ENCODE measurements around the gene GFOD1.
"Not testable (repeated sequence)": the region's sequence is repeated elsewhere in the genome, so short reads cannot be mapped to it uniquely, and the experiment has no call there.

GFOD1 gene

DNA sequence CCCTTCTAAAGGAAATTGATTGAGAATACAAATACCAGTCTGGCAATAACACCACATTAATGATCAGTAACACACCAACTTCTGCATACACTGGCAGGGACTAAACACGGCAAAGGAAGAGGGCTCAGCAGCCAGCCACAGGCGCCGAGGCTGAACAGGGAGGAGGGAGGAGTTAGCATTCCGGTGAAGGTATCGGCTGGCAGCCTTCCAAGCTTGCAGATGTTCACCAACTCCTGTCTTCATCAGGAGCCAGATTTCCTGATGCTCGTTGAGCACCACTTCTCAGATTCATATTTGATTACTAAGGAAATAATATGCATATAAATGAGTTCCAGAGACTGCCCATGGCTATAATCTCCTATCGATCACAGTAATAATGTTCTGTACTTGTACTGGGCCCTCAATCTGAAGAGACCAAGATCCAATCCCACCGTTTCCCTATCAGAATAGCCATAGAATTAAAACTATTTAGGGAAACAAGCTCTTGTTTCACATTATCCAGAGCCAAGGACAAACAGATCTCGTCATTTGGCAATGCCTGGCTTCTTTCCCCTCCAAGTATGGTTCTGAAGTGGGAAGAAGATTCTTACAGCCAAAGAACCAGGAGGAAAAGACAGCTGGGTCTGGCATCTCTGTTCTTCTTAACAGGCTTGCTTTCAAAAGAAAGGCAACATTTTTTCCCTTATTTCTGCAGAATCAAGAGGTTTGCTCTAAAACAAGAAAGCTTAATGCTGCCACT, 42.2 kb downstream of the GFOD1 start:
- no peak for DNase-seq (ENCODE audit: low read depth, low spot score)

DNA sequence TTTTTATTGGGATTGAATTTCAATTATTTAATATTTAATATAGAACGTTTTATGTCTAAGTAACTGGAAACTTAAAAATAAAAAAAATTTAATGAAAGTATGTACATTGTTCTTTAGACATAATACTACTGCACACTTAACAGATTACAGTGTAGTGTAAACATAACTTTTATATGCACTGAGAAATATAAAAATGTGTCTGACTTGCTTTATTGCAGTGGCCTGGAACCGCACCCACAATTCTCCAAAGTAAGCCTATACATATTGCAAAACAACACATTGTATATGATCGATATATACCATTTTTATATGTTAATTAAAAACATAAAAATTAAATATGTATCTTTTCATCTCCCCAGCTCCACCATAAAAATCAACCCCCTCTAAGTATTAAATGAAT, 42.8 kb downstream of the GFOD1 start:
- DNase-seq (ENCODE audit: low read depth, low spot score) = no peak

DNA sequence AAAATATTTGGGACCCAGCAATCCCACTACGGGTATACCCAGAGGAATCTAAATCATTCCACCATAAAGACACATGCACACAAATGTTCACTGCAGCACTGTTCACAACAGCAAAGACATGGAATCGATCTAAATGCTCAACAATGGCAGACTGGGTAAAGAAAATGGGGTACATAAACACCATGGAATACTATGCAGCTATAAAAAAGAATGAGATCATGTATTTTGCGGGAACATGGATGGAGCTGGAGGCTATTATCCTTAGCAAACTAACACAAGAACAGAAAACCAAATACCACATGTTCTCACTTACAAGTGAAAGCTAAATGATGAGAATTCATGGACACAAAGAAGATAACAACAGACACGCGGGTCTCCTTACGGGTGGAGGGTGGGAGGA, 43.4 kb downstream of the GFOD1 start:
- not testable (repeated sequence) for DNase-seq (ENCODE audit: low read depth, low spot score)

DNA sequence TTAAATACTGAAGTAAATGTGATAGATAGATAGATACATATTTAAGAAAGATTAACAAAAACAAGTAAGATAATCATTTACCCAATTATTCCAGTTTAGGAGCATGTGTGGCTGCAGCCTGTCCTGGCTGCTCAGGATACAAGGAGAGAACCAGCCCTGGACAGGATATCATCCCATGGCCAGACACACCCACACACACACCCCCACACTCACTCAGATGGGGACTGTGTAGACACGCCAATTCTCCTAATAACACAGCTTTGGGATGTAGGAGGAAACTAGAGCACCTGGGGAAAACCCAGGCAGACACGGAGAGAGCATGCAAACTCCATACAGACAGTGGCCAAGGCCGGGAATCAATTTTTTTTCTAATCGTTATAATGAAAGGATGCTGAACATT, 45.6 kb downstream of the GFOD1 start:
- DNase-seq (ENCODE audit: low read depth, low spot score) = no peak

DNA sequence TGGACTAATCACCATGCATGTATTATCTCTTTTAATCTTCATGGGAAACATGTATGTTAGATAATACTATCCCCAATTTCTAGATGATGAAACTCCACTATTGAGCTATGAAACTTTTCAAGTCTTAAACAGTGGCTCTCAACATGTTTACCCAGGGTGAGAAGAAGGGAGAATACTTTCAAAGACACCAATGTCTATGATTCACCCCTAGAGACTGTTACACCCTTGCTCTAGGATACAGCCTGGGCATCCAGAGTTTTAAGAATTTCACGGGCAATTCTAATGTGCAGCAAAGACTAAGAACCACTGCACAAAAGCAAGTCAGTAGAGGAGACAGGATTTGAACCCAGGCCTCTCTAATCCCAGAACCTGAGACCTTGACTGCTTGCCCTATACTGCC, 47.8 kb downstream of the GFOD1 start:
- no peak for DNase-seq (ENCODE audit: low read depth, low spot score)

DNA sequence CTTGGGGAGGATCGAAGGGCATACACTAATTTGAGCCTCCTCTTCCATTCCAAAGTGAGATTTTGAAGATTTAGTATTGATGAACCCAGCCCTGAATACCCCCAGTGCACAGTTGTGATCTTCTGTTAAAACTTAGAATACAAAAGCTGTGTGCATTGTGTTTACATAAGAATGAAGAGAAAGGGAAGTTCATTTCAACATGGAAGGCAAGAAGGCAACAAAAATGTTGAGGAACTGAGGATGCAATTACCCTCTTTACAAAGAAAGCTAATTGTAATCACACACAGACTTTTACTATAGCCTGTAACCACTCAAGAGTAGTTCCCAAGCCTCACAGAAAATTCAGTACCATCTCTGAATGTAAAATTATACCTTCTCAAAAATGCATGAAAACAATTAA, 49.3 kb downstream of the GFOD1 start:
- no peak for DNase-seq (ENCODE audit: low read depth, low spot score)

DNA sequence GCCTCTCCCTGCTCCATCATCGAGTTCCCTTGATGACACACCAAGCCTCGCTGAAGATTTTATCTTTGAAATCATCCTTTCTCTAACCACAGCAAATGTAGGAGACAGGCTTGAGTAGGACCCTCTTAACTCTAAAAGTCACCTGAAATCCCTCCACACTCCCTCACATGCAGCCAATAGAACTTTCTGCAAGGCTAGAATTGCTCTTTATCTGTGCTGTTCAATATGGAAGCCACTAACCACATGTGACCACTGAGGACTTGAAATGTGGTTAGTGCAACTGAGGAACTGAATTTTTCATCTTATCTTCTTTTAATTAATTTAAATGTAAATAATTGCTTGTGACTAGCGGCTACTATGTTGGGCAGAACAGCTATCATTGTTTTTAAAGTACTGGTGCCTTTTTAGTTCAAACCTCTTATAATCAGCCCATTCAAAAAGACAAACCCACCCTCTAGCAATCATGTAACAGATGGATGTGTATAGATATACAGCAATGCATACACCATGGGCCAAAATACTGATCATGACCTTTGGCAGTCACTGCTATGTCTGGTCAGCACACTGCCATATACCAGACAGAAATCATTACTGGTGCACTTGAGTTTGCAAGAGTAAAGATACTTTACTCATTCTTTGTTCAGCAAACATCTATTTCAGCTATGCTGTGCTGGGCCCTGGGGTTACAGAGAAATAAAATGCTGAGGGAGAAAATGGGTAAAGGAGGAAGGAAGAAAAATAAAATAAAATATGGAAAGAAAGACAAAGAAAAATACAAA, 50.0 kb downstream of the GFOD1 start:
- DNase-seq (ENCODE audit: low read depth, low spot score) = no peak

DNA sequence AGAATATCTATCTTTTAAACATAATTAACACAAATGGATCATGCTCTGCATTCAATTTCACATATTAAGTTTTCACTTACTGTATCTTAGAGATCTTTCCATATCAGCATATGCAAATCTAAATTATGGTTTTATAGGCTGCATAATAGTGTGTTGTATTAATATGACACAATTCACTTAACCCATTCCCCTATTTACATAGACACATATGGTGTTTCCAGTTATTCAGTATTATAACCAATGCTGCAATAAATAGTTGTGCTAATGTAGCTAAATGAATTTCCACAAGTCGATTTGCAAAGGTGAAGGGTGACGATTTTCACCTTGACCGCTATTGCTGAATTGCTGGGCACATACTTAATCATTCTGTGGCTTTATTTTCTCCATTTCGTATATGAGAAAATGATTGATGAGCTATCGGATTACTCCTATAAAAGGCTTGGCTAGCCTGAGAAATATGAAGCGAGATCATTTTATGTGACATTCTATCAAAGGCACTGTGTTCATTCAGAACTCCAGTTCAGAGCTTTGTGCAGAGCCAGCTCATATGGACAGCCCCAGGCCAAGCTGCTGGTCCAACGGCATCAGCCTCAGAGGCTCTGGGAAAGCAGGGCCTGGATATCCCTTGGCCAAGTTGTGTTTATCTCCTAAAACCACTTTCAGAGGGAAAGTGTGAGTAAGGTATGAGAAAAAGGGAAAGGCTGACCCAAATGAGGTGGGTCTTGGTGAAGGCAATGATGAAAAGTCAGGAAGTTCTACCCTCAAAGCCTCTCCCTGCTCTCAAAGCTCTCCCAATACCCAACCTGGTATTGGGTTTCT, 50.8 kb downstream of the GFOD1 start:
- DNase-seq (ENCODE audit: low read depth, low spot score) = no peak

DNA sequence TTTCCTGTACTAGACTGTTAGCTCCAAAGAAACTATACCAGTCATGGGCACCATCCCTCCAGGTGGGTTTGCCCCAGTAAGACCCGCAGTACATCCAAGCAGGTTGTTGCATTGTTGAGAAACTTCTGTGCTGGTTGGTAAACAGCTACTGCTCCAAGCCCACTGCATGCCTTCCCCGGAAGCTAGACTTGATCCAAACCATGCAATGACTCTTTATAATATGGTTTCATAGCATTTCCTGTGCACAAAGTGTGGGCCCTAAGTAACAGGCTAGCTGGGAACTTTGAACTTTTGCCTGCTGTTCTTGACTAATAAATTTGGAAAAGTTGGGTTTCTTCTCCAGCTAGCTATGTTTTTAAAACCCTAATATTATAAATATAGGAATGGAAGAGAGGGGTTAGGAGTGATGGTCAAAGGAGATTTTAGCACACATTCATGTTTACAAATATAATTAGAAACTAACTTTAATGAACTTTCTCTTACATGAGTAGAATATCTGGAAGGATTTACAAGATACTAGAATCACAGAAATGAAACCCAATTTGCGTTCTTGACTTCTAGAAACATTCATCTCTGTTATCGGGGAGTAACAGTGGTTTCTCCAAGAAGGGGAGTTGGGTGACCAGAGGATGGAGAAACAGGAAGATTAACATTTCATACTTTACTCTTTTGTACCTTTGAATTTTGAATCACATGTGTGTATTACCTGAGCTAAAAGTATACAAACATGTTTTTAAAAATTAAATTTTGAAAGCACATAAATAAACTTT, 51.7 kb downstream of the GFOD1 start:
- no peak for DNase-seq (ENCODE audit: low read depth, low spot score)

DNA sequence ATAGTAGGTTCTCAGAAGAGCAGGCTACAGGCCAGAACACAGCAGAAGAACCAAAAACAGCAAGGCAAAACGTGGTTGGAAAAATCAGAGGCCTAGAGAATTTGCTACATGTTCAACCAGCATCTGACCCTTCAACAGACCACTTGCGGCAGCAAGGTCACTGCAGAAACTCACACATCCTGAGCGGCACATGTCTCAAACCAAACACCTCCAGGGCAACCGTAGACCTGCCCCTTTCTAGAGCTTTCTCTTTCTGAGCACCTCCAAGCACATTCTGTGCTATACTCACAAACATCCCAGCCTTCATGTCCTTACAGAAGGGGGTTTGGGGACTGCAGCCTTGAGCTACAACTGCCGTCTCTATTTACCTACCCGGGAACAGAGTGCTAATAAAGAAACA, 52.6 kb downstream of the GFOD1 start:
- no peak for DNase-seq (ENCODE audit: low read depth, low spot score)

DNA sequence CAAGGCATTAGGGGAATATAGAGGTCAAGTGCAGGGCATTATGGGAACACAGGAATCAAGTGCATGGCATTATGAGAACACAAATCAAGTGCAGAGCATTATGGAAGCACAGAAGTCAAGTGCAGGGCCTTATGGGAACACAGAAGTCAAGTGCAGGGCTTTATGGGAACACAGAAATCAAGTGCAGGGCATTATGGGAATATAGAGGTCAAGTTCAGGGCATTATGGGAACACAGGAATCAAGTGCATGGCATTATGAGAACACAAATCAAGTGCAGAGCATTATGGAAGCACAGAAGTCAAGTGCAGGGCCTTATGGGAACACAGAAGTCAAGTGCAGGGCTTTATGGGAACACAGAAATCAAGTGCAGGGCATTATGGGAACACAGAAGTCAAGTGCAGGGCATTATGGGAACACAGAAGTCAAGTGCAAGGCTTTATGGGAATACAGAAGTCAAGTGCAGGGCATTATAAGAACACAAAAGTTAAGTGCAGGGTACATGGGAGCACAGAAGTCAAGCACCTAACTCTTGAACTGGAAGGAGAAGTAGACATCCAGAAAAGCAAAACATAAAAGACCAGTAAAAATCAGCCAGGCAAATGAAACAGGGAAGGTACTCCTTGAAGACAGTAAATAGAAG, 53.1 kb downstream of the GFOD1 start:
- DNase-seq (ENCODE audit: low read depth, low spot score) = not testable (repeated sequence)

DNA sequence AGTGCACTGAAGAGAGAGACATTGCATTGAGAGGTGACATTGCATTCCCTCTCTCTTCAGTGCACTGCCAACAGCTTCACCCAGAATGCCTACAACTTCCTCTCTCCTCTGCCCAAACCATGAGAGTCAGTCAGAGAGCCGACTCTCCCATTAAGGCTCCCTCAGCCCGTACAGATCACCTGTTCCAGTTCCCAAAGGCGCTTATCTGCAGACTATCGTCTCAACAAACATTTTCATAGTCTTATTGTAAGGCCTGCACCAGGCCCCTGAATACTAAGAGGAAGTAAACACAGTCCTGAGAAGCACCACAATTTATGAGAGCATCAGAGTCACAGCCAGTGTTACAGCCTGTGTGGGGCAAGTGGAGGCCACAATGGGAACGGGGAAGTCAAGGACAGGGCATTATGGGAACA, 53.7 kb downstream of the GFOD1 start:
- DNase-seq (ENCODE audit: low read depth, low spot score) = no peak

DNA sequence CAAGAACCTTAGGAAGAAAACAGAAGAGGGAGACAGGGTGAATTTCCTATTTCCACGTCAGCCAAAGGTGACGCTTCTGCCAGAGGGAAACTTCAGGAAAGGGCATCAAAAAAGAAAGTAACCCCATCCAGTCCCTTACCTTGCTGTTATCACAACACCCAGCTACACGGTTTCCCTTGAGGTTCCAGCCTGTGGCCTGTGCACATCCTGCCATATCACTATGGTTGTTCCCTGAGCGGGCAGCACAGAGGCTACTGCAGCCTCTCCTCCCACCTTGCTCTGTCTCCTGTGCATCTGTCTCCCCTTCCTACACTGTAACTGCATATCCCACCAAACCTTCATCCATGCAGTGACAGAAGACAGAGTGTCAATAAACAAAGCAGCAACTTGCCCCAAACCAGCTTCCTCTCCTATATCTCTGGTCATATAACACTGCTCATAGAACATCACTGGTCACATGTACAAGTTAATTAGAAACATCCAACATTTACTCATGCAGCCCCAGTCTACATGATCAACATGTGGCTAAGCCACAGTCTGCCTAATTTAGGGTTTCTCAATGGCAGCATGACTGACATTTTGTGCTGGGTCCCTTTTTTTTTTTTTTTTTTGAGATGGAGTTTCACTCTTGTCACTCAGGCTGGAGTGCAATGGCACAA, 54.7 kb downstream of the GFOD1 start:
- DNase-seq (ENCODE audit: low read depth, low spot score) = no peak

DNA sequence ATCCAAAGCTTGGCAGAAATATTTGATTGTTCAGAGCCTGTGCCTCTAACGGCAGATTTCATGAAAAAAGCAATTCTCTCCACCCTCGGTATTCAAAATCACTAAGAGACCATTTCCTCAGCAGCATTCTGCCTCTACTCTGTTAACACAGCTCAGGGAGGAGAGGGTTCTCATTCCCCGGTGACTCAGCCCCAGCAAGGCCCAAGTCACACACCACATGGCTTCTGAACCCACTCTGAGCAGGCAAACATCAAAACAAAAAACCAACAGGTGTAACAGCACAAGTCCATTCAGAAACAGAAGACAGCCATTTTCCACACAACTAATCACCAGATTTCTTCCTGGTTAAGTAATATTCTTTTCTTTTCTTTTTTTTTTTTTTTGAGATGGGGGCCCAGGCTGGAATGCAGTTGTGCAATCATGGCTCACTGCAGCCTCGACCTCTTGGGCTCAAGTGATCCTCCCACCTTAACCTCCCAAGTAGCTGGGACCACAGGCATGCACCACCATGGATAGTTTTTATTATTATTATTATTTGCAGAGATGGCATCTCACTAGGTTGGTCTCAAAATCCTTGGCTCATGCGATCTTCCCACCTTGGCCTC, 55.4 kb downstream of the GFOD1 start:
- DNase-seq (ENCODE audit: low read depth, low spot score) = no peak

DNA sequence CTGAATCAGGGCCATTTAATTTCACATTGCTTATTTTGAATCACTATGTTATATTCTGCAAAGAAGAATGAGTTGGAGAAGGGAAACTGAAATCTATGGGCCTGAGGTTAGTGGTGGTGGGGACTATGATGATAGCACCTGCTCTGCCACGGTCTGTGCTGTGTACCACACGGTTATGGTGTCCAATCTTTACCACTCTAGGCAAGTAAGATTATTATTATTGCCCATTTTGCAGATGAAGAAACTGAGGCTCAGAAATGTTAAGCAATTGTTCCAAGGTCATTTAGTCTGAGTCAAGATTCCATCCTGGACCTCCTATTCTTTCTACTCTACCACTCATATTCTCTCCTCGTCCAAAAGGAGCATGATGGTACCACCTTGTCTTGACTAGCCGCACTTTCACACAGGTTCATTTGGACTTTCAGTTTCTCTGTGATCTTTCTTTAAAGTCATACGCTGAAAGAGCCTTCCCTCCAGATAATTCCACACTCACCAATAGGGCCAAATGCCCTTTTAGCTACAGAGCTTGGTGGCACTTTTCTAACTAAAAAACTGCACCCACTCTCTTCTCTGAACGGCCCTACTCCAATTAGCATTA, 56.2 kb downstream of the GFOD1 start:
- no peak for DNase-seq (ENCODE audit: low read depth, low spot score)

DNA sequence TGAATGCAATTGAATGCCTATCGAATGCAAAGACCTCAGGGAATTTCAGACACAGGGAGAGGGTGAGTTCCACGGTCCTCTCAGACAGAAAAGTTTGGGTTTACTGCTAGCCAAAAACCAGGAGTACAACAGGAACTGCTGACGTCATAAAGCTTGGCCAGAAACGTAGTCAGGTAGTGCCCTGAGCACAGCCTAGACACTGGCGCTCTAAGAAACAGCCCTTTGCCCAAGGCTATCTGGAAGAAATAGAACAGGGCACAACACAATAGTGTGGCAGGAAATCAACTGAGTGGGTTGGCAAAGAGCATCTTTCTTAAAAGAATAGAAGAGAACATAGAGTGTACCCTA, 58.0 kb downstream of the GFOD1 start:
- DNase-seq (ENCODE audit: low read depth, low spot score) = no peak

DNA sequence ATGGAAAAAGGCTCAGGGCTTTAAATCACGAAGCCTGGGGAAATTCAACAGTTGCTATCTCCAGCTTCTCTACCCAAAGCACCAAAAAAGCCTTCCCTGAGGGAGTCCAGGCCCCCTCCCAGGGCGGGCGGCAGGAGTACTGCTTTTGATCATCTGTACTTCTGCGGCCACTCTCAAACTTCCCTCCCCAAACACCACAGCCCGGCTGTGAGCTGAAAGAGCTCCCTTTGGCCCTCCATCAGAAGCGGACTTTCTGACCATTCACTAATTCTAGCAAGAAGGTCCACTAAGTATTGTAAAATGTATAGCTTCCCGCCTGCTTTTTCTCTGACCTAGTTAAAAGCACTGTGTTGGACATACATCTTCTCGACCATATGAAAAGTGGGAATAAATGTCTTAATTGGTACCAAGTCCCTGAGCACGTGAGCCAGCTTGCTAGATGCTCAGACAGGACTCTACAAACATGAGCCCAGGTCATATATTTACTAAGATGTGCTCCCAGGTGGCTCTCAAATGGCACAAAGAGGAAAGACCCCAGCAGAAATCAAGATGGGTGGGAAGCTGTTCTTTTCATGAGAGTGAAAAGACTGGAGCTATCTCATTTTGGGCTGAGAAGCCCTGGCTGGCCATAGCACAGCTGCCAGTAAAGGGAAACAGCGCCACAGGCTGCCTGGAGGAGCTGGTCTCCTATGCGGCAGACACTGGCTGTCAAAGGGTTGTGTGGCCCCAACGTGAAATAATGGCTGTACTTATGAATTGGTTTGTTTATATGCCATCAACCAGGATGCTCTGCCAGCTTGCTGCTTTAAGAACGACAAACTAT, 58.6 kb downstream of the GFOD1 start:
- DNase-seq (ENCODE audit: low read depth, low spot score) = no peak

DNA sequence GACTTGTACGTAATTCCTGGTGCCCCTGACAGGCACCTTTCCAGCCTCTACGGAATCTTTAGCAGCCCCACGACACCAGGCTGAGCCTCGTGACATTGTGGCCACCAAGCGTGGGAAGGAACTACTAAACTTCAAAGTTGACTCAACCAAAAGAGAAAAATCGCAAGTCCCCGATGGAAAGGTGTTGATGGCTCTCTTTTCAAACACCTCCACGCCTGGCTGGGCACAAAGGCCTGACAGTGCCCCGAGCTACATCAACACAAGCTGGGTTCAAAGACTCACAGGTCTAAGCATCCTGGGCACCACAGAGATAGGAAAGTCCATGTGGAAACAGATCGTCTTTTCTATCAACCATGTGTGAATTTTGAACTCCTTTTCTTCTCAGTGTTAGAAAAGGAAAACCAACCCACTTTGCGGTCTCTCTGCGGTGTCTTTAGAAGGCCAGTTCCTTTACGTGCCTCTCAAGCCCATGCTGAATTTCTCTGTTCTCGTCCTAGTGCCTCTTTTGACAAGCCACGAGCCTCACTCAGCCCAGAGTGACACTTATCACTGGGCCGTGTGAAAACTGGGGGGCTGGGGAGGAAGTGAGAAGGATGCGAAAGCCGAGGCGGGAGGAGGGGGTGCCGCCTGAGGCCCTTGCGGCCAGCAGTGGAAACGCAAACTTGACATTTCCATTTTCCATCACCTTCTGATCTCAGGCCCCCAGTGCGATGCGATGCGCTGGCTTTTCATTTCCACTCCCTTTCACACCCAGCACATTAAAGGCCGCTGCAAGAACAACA, 59.4 kb downstream of the GFOD1 start:
- DNase-seq (ENCODE audit: low read depth, low spot score) = peak; percentile 28

Measured in activated CD4-positive, CD25-positive, alpha-beta regulatory T cell treated with anti-CD3 and anti-CD28 coated beads, Interleukin-2, amount 50 U/mL, for 16 hours (primary cell).